ENCODE measurements around the gene CHI3L2. TPM values are rescaled to one million over a fixed set of nuclear protein-coding genes. Genes with fewer than 3 reads are reported as not detected.

Gene CHI3L2, protein sequence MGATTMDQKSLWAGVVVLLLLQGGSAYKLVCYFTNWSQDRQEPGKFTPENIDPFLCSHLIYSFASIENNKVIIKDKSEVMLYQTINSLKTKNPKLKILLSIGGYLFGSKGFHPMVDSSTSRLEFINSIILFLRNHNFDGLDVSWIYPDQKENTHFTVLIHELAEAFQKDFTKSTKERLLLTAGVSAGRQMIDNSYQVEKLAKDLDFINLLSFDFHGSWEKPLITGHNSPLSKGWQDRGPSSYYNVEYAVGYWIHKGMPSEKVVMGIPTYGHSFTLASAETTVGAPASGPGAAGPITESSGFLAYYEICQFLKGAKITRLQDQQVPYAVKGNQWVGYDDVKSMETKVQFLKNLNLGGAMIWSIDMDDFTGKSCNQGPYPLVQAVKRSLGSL
- polyA plus RNA-seq (ENCODE audit: insufficient read length) = 0.20 TPM
- long read RNA-seq, donor 1 = 0 reads
- long read RNA-seq, donor 2 = 0 reads
- long read RNA-seq, donor 3 = 0 reads
- long read RNA-seq, donor 4 = 0 reads
- long read RNA-seq, donor 5, partial matches to known transcripts = 22 of 22 reads
- long read RNA-seq, donor 5, other reads (novel, unspliced or antisense) = 0 of 22 reads
- long read RNA-seq, donor 6 = 0 reads
- long read RNA-seq, donor 7 = 0 reads
- long read RNA-seq, donor 8, partial matches to known transcripts = 5 of 5 reads
- long read RNA-seq, donor 8, other reads (novel, unspliced or antisense) = 0 of 5 reads

GRCh38 chr1:111227434-111227833, at the start of gene CHI3L2:
Gene CHI3L2, plus strand, starts transcription at chr1:111227713. Its CDS starts 17 bp downstream, at chr1:111227730.
- no peak for DNase-seq

DNA sequence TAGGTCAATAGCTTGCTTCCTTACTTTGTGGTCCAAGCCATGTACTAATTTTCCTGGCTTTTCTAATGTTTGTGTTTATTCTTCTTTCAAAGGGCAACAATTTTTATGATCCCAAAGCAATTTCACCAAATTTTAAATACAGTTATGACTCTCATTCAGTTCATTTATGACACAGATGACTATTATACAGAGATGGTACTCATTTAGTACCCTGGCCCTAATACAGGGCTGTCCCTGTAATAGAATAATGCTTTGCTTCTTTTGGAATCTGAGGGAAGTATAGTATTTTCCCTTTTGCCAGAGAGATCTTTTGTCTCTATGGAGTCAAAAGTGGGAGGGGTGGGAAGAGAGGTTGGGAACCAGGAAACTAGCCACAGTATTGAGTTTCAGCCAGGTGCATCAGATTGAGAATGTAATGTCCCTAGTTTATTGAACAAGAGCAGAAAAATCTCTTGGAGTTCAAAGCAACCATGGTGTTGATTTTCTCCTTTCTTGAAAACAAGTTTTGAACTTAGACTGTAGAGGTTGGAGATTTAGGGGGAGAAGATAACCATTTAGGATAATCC, 47.5 kb upstream of the CHI3L2 start:
- DNase-seq = no peak

- DNase-seq = no peak
These were observed 45.5 kb upstream of the CHI3L2 start for GRCh38 chr1:111182052-111182451.

- no peak for DNase-seq
These were observed 44.0 kb upstream of the CHI3L2 start for GRCh38 chr1:111183308-111184069.

DNA sequence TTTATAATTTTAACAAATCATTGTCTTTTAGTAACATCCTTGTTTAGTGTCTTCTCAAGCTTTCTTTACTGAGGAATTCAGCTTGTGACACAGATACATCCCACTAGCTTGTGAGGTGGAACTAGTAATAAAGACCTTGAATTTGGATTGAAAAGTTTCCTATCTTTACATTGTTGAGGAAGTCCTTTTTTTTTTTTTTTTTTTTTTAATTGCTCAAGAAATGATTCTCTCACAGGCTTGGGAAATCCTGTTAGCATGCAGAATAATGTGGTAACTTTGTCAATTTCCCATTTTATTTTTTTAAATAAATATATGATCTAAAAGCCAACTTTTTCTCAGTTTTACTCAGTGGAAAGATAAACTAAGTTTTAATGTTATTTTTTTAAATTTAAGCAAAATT, 42.9 kb upstream of the CHI3L2 start:
- no peak for DNase-seq

GRCh38 chr1:111190931-111191451, 36.5 kb upstream of the CHI3L2 start:
- DNase-seq = no peak

DNA sequence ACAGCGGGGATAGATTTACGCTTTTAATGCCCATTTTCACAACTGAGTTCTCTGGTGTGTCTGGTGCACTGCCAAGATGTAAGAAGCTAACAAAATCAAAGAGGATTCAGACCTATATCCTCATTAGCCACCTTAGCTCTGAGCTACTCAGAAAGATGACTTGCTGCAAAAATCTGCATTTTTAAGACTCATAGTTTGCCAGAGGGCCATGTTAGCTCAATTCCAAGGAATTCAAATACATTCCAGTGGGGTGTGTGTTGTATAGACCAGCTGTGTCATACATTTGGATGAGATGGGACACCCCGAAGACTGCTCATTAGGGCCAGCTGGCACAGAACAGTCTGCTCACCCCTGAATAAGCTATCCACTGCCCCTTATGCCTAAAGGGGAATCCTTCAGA, 36.0 kb upstream of the CHI3L2 start:
- no peak for DNase-seq

DNA sequence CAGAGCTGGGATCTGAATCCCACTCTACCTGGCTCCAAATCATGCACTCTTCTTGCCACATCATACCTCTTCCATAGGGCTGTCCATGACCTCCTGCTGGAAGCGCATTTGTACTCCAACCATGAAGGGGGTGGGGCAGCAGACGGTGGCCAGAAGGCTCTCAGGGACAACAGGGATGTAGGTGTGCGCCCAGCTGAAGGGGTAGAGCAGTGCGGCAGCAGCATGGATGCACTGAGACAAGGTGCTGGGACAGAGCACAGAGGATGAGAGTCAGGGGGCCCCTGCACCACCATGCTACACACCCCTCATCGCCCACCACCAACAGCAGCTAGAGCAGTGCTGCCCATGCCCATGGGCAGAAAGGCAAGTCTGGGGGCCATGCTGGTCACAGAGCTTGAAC, 35.4 kb upstream of the CHI3L2 start:
- DNase-seq = no peak

DNA sequence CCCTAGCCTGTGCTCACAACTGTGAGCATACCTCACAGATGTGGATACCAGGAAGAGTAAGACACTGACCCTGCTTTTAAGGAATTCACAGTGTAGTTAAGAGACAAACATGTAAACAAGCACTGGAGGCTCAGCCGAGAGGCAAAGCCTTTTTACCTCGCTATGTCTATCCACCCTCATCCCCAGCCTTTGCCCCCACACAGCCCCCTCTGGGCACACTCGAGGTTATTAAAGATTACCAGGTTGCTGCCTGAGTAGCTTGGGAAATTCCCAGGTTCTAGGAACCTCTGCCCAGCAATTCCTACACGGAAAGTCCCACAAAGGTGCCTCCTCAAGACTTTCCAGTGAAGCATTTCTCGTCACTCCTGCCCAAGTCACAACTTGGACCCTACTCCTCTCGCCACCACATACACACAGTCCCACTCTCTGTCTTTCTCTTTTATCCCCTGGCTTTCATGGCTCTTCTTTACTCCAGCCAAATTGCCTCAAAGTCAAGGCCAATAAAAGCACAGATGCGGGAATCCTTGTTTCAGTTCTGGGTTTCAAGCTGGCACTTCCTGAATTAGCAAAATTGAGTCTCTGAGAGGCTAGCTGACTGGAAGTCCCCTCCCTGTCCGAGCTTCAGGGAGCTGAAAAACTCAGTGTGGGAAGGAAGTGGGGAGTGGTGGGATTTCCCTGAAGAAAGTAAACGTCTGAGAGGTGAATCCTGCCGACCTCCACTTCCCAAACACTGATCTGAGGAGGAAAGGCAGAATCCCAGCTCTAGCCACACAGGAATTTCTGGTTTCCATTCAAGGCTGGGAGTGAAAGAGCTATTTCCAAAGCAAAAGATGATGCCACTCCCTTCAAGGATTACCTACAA, 34.6 kb upstream of the CHI3L2 start:
- no peak for DNase-seq

DNA sequence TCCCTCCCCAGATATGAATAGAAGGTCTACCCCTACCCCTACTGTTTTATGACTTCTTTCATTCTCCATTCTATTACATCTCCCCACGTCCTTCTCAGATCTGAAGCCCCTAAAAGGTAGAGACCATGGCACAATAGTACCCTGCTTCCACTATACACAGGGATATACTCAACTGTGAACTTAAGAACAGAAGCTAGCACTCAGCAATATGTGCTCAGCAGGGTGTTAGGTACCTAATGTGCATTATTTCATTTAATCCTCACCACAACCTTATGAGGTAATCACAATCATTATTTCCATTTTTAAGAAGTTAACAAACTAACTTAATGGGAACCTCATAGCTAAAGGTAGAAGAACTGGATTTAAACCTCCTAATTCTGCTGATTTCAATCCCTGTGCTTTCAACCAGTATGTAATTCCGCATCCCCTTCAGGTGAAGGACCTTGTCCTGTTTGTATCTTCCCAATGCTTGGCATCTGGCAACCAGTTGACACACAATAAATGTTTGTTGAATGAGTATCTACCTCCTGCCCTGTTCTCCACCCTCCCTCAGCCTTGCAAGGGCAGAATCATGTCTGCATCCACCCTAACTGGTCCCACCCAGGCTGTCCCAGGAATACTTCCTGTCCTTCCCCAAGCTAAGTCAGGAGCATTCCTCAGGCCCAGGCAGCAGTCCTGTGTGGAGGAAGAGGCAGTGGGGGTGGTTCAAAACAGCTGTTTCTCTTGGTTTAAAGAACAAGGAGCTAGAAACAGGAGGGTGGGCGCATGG, 33.6 kb upstream of the CHI3L2 start:
- DNase-seq = no peak

DNA sequence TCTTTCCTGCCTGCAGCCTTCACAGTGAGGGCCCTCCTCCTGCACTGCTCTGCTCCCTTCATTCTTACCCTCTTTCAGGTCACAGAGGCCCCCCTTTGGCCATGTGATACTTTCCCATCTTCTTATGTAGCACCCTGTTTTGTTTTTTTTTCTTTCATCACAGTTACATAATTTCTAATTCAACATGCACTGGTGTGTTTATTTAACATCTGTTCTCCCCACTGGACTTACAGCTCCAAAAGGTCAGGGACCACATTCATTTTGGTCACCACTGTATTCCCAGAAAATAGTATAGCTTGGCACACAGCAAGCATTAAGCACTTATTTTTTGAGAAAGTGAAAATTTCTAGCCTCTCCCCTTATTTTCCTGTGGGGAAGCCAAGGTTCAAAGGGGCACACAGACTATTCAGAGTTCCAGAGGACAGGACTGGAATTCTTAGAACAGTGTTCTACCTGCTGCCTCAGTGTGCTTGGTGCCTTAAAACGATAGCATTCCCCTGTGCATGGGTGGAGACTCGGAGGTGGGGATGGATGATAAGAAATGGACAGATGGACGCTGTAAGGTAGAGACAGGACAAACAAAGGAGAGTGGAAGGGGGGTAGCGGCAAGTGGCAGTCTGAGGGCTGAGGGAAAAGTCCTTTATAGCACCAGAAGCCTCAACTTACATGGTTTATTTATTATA, 32.4 kb upstream of the CHI3L2 start:
- DNase-seq = no peak

DNA sequence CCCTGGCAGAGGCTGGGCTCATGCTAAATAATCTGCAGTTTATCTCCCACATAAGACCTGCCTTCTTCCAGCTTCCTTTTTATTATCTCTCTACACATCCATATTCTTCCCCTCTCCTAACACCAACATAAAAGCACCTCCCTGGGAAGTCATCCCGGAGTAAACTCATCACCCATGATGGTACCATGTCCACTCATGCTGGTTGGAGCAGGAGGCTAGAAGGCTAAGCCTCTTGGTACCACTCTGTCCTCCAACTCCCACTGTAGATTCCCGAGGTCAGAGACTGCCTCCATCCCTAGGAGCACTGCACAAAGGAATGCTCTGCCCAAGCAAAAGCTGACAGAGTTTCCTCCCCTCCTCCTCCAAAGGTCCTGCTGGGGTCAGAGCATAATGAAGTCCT, 31.3 kb upstream of the CHI3L2 start:
- no peak for DNase-seq

DNA sequence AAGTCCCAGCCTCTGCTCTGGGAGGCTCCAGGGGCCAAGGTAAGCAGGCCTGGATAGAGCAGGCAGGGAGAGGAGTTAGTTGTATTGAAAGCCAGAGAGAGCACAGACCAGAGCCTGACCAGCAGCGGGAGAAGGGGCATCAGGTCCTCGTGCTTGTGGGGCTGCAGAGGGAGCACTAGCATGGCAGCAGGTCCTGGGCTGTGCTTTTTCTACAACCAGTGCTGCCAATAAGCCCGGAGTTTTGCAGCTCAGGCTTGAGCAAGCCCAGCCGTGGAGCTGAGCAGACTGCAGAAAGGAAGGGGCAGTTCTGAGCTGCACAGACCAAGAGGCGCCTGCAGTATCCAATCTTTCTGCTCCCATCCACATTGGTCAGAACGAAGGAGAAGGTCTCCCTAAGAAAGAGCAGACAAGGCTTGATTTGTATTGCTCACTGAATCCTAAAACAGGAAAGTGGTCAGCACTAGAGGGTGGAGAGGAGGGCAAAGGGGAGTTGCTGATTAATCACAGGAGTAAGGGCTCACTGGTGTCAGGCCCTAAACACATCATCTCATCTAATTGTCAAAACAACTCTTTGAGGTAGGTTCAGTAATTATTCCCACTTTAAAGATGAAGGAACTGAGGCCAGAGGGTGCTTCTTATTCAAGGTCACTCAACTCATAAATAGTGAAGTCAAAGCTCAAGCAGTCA, 29.8 kb upstream of the CHI3L2 start:
- DNase-seq = no peak

DNA sequence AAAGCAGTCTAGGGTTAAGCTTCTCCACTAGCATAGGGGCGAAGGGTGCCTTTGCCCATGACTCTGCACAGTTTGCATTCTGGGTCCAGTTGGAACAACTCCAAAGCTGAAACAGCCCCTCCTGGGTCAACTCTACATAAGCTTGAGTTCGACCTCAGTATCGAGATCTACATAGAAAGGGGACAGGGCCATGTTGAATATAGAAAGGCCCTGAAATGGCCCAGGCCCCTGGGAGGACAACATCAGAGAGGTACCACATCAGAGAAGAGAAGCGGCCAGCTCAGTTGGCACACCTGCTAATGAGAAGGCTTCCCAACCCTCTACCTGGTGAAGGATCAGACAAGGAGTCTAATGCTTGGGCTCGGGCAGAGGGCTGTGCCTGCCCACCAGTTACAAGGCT, 28.7 kb upstream of the CHI3L2 start:
- no peak for DNase-seq

- DNase-seq = no peak
These were observed 28.2 kb upstream of the CHI3L2 start for GRCh38 chr1:111199329-111199728.

DNA sequence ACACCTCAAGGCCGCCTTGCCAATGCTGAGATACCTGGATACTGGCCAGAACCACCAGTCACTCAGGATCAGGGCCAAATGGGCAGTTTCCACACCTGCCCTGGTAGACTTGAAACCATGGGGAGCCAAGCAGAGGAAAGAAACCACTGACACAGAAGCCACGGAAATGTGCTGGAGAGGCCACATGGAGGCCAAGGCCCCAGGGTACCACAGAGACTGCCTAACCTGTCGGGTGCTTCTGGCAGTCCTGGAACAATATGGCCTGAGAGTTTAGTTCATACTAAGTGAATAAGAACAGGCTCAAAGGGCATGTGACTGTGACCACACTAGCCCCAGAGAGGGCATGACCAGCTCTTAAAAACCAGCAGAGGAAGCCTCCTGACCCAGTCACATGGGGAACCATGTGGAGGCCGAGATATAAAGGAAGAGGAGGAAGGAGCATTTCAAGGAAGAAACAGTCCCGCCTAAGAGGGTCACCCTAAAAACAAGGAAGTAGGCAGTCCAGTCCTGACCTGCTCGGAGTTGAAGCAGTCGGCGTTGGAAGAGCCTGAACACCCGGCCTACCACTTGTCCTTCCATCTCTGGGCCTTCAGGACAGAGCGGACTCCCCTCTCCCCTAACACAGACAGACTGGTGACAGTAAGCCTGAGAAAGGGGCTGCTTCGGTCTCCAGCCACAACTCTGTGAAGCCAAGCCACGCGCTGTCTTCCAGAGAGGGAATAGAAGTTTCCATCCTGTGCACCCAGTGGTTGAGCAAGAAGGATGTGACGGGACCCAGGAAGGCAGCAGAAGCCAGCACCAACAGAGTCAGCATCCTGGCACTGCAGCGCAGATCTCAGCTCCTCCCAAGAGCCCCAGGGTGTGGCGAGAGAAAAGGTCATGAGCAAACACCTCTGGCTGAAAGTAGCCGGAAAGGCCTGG, 27.4 kb upstream of the CHI3L2 start, which contains the start of gene DENND2D:
DENND2D (minus strand) TSS at position 766 of the 921 bp plus-strand sequence; CDS start at position 579, 187 bp downstream.
- DNase-seq = no peak

- no peak for DNase-seq
These were observed 26.7 kb upstream of the CHI3L2 start for GRCh38 chr1:111200802-111201161.
